ENCODE measurements around the gene KHNYN.

KHNYN gene

GRCh38 chr14:24426912-24427536 lies 2.7 kb upstream of the KHNYN start:
- H3K4me3 ChIP-seq (ENCODE audit: low read depth, low read length), result no peak overlapping the region
- no peak for TF ChIP-seq CTCF (IDR thresholded peaks at IDR 0.05; ENCODE audit: low read depth, low read length)

- TF ChIP-seq CTCF (IDR thresholded peaks at IDR 0.05; ENCODE audit: low read depth, low read length), result no peak
- H3K4me3 ChIP-seq (ENCODE audit: low read depth, low read length), result no peak overlapping the region
Observed at GRCh38 chr14:24427537-24428508, 1.9 kb upstream of the KHNYN start.

- H3K4me3 ChIP-seq (ENCODE audit: low read depth, low read length), result peak overlapping the region; percentile 73
- TF ChIP-seq CTCF (IDR thresholded peaks at IDR 0.05; ENCODE audit: low read depth, low read length), result no peak
Observed at GRCh38 chr14:24428628-24429394, 943 bp upstream of the KHNYN start.

GRCh38 chr14:24430143-24430681 lies 458 bp downstream of the KHNYN start:
- TF ChIP-seq CTCF (IDR thresholded peaks at IDR 0.05; ENCODE audit: low read depth, low read length), result no peak
- H3K4me3 ChIP-seq (ENCODE audit: low read depth, low read length), result peak overlapping the region; percentile 73

- TF ChIP-seq CTCF (IDR thresholded peaks at IDR 0.05; ENCODE audit: low read depth, low read length), result no peak
Observed at GRCh38 chr14:24430682-24431568, 1.2 kb downstream of the KHNYN start.

GRCh38 chr14:24431569-24432258 lies 2.0 kb downstream of the KHNYN start:
- peak overlapping the region; percentile 73 for H3K4me3 ChIP-seq (ENCODE audit: low read depth, low read length)

More at GRCh38 chr14:24430682-24431568, 1.2 kb downstream of the KHNYN start:
- peak overlapping the region; percentile 73 for H3K4me3 ChIP-seq (ENCODE audit: low read depth, low read length)

More at GRCh38 chr14:24431569-24432258, 2.0 kb downstream of the KHNYN start:
- peak; percentile 98 for TF ChIP-seq CTCF (IDR thresholded peaks at IDR 0.05; ENCODE audit: low read depth, low read length)
